Stimulated activated CD8-positive, alpha-beta memory T cell treated with anti-CD3 and anti-CD28 coated beads, Interleukin-15, amount 100 ng/mL, for 1 hour (primary cell): ENCODE data around the gene OR2AG1.
"Not testable (repeated sequence)": the region's sequence is repeated elsewhere in the genome, so short reads cannot be mapped to it uniquely, and the experiment has no call there.

ENCODE experiments used
- DNase-seq: peaks from one replicate; pipeline ENCODE4 v3.0.0-alpha.2; 2020; ENCODE audit warnings: low read depth

The OR2AG1 gene

DNA sequence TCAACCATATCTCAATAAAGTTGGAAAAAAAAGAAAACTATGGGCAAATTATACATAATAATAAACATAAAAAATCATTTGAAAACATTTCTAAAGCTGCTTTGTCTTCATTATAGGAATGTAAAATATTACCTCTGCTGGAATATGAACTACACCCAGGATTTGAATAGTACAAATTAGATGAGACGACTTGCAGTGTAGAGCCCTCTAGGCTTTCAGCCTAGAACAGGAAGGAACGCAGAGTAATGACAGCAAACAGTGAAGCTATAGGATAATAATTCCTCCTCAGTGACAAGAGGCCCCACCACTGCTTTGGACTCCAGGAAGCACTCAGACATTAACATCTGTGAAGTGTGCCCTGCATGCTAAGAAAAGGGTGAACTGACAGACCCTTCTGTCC lies 7.7 kb downstream of the OR2AG1 start:
- no peak for DNase-seq

DNA sequence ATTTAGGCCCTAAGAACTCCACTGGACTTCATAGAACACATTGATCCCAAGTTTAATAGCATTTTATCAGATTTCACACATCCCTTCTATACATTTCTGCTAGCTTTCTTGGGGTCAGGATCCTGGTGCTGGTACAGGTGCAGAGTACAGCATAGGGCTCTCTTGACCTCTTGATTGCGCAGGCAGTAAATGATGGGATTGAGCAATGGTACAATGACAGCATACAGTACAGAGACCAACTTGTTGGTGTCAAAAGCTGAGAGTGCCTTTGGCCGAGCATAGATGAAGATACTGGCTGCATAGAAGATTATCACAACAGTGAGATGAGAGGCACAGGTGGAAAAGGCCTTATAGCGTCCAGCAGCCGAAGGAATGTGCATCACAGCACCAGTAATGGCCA lies 11.8 kb downstream of the OR2AG1 start:
- no peak for DNase-seq

DNA sequence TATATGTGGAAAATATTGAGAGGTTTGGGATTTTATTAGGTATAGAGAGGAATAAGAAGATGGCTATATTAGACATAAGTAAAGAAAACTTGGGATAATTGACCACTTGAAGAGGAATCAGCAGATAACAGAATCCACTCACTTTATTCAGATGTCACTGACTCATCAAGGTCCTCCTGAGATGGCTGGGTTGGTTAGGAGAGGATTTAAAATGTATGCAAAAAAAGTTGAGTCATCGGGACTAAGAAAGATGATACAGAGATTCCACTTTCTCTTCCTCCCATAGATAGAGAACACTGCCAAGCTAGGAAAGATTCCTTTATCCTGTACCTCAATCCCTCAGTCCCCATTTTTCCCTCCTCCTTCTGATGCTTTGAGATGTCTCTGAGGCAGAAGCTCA lies 16.6 kb downstream of the OR2AG1 start, which contains the start of gene OR6A2:
Gene OR6A2 (minus strand): TSS at position 288 of the 400 bp plus-strand sequence. CDS start 3,981 bp downstream, outside the sequence.
- DNase-seq, result no peak

DNA sequence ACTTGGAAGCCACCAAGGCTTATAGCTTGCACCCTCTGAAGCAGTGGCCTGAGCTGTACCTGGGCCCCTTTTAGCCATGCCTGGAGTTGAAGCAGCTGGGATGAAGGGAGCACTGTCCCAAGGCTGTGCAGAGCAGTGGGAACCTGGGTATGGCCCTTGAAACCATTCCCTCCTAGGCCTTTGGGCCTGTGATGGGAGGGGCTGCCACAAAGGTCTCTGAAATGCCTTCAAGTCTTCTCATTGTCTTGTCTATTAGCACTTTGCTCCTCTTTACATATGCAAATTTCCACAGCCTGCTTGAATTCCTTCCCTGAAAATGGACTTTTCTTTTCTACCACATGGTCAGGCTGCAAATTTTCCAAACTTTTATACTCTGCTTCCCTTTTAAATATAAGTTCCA lies 18.3 kb downstream of the OR2AG1 start:
- not testable (repeated sequence) for DNase-seq

DNA sequence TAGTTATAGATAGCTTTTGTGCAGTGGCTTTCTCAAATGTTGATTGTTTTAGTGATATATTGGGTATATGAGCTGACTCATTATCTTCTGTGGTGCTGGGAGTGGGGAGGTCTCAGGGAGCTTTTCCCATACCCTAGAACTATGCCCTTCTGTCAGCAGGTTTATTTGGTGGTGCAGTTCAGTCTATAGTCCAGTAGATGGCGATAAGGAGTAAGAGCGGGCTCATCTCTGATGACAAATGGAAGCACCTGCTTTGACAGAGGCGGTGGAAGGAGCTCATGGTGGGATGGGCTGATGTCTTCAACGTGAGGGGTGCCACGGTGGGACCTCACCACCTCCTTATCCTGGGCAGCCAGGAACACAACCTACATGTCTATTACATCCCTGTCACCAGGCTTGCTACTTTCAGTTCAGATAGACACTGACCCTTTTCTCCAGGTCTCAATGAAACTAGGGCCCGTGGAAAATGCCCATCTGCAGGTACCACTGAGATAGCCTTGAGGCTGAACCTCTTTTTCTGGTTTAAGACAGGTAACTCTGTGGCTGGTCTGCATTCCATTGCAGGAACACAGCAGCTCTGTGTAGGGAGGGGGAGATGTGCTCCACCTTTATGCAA lies 29.7 kb downstream of the OR2AG1 start:
- no peak for DNase-seq

DNA sequence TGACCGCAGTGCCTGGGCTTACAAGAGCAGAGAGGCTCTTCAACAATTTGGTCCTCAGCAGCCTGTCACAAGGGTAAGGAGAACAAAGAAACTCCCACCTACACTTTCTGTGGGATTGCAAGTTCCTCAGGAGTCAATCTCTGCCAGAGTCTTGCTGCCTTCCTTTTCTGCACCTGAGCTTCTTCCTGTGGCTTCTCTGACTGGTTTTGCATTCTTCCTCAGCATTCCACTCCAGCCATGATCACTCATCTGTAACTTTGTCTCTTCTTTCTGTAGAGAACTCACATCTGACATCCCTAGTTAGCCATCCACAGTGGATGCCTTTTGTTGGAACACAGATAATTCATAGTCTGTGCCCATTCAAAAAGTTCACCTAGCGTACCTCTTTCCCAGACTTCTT lies 30.8 kb downstream of the OR2AG1 start:
- no peak for DNase-seq

DNA sequence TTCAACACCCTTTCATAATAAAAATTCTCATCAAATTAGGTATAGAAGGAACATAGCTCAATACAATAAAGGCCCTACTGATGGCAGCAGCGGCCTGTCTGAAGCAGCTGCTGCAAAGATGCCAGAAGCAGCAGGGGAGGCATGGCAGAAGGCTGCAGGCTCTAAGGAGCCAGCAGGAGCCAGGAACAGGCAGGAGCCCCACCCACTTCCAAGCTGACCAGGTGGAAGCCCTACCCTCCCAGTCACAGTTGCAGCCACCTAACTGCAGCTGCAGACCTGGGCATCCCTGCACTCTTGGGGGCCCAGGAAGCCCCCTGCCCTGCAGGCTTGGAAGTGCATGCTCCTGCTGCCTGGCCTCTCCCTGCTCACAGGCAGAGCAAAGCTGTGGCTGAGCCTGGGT lies 34.9 kb downstream of the OR2AG1 start:
- no peak for DNase-seq

DNA sequence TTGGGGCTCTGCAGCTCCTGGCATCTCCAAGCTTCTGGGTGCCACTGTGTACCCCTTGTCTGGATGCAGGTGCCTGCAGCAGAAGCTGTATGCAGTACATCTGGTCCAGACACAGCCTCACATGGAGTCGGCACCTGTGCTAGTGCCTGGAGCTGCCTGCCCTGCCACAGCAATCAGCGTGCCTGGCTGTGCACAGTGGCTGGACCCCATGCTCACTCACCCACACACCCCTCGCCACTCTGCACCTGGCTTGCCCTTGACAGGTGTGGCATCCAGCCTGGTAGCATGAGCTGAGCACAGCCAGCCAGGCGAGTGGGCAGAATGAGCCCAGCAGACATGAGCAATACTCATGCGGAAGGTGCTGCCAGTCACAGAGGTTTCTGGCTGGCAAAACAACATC lies 36.1 kb downstream of the OR2AG1 start:
- no peak for DNase-seq

DNA sequence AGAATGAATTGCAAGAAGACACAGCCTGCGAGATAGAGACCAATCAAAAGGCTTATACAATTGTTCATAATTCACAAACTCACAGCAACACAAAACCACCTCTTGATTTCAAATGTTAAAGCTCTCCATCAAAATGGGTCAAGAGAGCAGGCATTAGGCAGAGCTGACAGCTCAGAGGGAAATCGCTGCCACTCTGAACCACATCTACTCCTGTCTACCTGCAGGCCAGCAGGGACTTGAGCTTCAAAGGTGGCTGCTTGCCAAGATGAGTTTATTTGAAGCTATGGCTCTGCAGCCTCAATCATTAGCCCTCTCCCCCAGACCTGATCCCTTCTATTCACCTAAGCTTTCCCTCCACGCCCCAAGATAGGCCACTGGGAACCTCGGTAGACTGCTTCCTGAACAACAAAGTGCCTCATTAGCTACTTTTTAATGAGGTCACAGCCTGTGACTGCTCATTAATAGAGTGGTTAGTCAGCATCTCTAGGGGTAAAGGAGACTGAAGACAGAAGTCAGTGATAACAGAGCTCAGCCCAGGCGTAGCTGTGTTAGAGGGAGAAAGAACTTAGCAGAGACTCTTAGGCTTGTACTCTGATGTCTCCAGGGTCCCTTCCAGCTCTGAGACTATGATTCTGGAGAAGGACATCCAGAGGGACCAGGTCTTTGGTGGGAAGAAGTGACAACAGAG lies 41.5 kb downstream of the OR2AG1 start:
- DNase-seq, result no peak

DNA sequence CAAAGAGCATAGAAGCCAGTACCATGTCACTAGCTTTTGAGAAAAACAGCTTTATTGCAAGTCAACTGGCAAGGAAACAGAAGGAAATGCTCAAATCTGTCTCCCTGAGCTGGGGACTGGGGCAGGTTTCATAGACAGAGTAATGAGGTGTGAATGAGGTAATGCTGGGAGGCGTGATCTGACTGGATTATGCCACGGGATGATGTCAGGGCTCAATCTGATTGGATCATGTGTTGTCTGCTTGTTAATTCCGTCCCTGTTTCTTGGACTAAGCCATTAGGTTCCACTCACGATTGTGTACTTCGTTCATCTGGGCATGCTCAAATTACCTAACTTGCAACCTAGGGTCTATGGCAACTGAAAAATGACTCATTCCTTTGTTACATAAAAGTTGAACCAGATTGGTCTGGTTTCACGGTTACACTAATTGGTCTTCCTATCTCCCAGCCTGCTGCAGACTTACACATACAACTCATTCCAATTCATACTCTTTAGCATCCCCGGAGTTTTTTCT lies 42.5 kb downstream of the OR2AG1 start:
- no peak for DNase-seq

DNA sequence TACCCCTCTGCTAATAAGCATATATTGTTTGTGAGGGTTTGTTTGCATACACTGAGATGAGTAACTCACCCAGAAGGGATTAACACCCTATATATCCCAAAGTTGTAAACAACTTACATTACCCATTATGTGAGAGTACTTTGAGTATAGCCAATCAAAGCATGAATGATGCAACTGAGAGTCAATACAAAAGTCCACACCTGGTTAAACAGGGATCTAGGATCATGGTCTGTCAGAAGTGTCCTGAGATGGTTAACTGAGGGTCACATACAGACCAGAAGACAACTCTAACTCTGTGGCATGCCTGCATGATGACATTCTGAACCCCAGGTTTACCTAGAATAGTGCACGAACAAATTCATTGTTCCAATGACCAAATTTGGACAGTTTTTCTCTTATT lies 45.3 kb downstream of the OR2AG1 start:
- no peak for DNase-seq

DNA sequence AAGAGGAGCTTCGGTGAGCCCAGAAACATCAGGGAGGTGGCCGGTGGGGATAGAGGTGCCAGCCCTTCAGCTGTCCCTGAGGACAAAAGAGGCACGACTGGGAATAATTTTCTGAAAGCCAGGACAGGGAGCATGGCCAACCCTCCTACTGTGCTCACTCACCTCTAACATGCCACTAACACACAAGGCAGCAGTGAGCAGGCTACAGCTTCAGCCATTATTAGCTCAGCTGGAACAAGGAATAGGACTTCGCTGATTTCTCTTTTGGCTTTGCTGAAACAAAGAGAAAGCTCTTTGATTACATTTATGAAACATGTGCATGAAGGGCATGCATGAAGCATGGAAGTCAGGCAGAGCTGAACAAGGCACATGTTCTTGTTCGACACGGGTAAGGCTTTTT lies 50.5 kb downstream of the OR2AG1 start:
- no peak for DNase-seq

DNA sequence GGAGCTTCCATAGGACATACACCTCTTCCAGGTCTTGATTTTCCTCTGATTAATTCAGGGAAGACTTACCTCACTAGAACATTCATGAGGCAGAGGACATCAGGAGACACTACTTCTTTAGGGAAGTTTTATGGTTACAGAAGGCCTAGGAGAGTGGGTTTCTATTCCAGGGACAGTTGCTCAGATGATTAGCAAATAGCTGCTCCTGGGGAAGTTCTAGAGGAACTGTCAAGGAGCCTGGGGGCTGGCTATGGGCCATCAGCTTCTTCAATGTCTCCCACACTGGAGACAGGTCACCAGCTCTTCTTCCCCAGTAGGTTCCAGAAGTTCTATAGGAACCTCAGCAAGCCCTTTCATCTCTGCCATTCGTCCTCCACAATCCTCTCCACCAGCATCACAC lies 51.2 kb downstream of the OR2AG1 start:
- no peak for DNase-seq
